ENCODE measurements around the gene NOL3.

NOL3 gene

DNA sequence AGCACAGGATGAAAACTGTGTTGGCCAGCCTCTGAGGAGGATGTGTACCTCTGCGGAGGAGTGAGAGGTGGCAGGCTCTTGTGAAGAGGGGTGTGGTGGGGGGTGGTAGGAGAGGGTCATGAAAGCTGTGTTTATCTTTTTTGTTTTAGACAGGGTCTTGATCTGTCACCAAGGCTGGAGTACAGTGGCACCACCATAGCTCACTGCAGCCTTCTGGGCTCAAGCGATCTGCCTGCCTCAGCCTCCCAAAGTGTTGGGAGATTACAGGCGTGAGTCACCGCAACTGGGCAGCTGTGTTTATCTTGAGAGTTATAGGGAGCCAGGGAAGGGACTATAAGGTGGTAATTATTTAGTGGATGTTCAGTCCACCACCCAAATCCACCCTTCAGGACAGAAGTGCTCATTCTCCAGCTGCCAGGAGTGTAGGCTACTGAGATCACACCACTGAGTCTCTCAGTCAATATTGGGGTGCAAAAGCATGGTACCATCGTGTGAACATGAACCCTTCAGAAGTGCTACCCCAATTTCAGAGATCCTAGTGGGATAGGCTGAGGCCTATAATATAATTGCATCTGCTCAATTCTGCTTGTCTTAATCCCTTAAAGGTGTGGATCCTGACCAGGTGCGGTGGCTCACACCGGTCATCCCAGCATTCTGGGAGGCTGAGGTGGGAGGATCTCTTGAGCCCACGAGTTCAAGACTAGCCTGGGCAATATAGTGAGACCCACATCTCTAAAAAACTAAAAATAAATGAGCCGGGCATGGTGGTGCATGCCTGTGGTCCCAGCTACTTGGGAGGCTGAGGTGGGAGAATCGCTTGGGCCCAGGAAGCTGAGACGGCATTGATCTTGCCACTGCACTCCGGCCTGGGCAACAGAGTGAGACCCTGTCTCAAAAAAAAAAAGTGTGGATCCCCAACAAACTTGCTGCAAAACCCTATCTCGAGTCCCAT lies 20.4 kb downstream of the NOL3 start:
- no peak for TF ChIP-seq CTCF (conservative IDR thresholded peaks at IDR 0.05; ENCODE audit: low read length)
- DNase-seq (ENCODE audit: low read depth), result no peak
- no peak overlapping the region for H3K4me3 ChIP-seq (ENCODE audit: low read length)

GRCh38 chr16:67191411-67191994 lies 21.2 kb downstream of the NOL3 start:
- peak overlapping the region; percentile 51 for H3K4me3 ChIP-seq (ENCODE audit: low read length)
- no peak for TF ChIP-seq CTCF (conservative IDR thresholded peaks at IDR 0.05; ENCODE audit: low read length)
- DNase-seq (ENCODE audit: low read depth), result no peak

GRCh38 chr16:67191995-67192681 lies 21.8 kb downstream of the NOL3 start, which contains the start of gene E2F4:
E2F4 (plus strand) TSS chr16:67192155; CDS start chr16:67192228, 73 bp downstream.
- no peak for TF ChIP-seq CTCF (conservative IDR thresholded peaks at IDR 0.05; ENCODE audit: low read length)

DNA sequence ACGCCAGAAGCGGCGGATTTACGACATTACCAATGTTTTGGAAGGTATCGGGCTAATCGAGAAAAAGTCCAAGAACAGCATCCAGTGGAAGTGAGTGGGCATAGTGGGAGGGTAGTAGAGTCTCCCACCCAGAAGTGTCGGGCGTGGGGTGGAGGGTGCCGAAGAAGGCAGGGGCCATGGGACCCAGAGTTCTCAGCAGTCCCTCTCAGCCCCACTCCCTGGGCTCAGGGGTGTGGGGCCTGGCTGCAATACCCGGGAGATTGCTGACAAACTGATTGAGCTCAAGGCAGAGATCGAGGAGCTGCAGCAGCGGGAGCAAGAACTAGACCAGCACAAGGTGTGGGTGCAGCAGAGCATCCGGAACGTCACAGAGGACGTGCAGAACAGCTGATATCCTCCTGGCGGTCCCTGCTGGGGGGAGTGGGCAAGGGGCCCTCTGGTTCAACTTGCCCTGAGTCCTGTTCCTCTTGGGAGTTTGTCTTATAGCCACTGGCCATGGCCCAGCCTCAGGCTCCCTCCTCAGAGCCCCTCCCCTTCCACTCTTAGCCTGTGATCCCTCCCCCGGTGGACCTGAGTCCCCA lies 22.5 kb downstream of the NOL3 start:
- H3K4me3 ChIP-seq (ENCODE audit: low read length), result peak overlapping the region; percentile 98
- no peak for TF ChIP-seq CTCF (conservative IDR thresholded peaks at IDR 0.05; ENCODE audit: low read length)
- no peak for DNase-seq (ENCODE audit: low read depth)

More at GRCh38 chr16:67191995-67192681, 21.8 kb downstream of the NOL3 start, which contains the start of gene E2F4:
- H3K4me3 ChIP-seq (ENCODE audit: low read length), result peak within 1 kb of the TSS; percentile 98
- DNase-seq (ENCODE audit: low read depth), result peak; percentile 90

GRCh38 chr16:67193536-67193935 lies 23.2 kb downstream of the NOL3 start:
- H3K4me3 ChIP-seq (ENCODE audit: low read length), result peak overlapping the region; percentile 98
- TF ChIP-seq CTCF (conservative IDR thresholded peaks at IDR 0.05; ENCODE audit: low read length), result no peak
- DNase-seq (ENCODE audit: low read depth), result no peak

GRCh38 chr16:67194260-67194659 lies 23.9 kb downstream of the NOL3 start:
- no peak overlapping the region for H3K4me3 ChIP-seq (ENCODE audit: low read length)
- no peak for TF ChIP-seq CTCF (conservative IDR thresholded peaks at IDR 0.05; ENCODE audit: low read length)
- no peak for DNase-seq (ENCODE audit: low read depth)
